HG02943 (cell line): ENCODE results near the gene UPP1.

ENCODE experiments used
- ATAC-seq: cut with Tn5 transposase; IDR thresholded peaks from one replicate; pipeline ENCODE4 v1.9.1; 2021; ENCODE audit warnings: mild to moderate bottlenecking, low read depth, moderate library complexity; ENCODE audit not compliant: unreplicated experiment

UPP1 gene

DNA sequence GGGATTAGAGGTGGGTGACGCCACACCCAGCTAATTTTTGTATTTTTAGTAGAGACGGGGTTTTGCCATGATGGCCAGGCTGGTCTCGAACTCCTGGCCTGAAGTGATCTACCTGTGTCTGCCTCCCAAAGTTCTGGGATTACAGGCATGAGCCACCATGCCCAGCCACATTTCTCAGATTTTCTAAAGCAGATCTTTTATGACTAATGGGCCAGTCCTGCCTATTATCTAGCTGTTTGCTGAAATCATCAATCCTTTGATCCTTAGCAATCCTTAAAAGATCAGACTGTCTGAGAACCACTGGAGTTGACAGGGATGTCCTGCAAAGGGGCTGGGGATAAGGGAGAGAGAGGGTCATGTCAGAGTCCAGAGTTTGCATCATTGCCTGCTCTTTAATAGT, 61.0 kb downstream of the UPP1 start:
- no peak for ATAC-seq

DNA sequence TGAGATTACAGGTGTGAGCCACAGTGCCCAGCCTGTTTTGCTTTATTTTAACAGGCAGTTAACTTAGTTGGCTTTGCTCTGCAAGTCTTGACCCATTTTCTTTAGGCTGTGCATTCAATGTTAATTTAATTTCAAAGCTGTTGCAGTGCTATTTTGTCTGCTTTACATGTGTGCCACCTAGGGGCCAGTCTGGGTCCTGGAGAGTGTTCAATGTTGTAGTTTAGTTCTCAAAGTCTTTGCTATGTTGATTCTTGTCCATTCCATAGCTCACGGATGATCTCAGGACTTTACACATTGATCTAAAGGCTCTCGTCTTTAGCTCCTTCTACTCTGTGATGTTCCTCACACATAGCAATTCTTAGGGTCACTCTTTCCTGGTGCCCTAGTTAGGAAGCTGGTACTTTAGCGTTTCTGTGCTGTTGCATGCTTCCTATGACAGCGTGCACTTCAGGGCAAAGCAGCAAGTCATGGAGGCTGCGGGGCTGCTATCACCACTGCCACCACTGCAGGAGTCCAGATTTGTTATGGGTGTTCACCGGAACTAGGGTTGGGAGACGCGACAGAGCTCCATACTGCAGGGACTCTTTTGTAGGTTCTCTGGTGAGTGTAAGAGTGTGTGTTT, 65.8 kb downstream of the UPP1 start:
- ATAC-seq: no peak
